ENCODE data around the gene METTL6.

METTL6 gene

GRCh38 chr3:15451216-15452113 is 24.1 kb upstream of the METTL6 start:
- no peak for TF ChIP-seq CTCF (IDR thresholded peaks at IDR 0.05; ENCODE audit: low read length, missing control alignments)
- no peak for DNase-seq (ENCODE audit: low read depth)
- H3K4me3 ChIP-seq (replicated peaks; ENCODE audit: low read depth, low read length) = no peak overlapping the region

GRCh38 chr3:15450438-15451215 is 23.3 kb upstream of the METTL6 start:
- TF ChIP-seq CTCF (IDR thresholded peaks at IDR 0.05; ENCODE audit: low read length, missing control alignments) = no peak
- H3K4me3 ChIP-seq (replicated peaks; ENCODE audit: low read depth, low read length) = no peak overlapping the region
- no peak for DNase-seq (ENCODE audit: low read depth)

- no peak for DNase-seq (ENCODE audit: low read depth)
- no peak overlapping the region for H3K4me3 ChIP-seq (replicated peaks; ENCODE audit: low read depth, low read length)
- no peak for TF ChIP-seq CTCF (IDR thresholded peaks at IDR 0.05; ENCODE audit: low read length, missing control alignments)
Measured at GRCh38 chr3:15449489-15450224, 22.3 kb upstream of the METTL6 start.

GRCh38 chr3:15443826-15444524 is 16.6 kb upstream of the METTL6 start:
- H3K4me3 ChIP-seq (replicated peaks; ENCODE audit: low read depth, low read length) = no peak overlapping the region
- no peak for TF ChIP-seq CTCF (IDR thresholded peaks at IDR 0.05; ENCODE audit: low read length, missing control alignments)
- peak; percentile 61 for DNase-seq (ENCODE audit: low read depth)

GRCh38 chr3:15440891-15441290 is 13.5 kb upstream of the METTL6 start:
- TF ChIP-seq CTCF (IDR thresholded peaks at IDR 0.05; ENCODE audit: low read length, missing control alignments) = no peak
- H3K4me3 ChIP-seq (replicated peaks; ENCODE audit: low read depth, low read length) = no peak overlapping the region
- peak; percentile 85 for DNase-seq (ENCODE audit: low read depth)

GRCh38 chr3:15439476-15439875 is 12.1 kb upstream of the METTL6 start:
- DNase-seq (ENCODE audit: low read depth) = no peak
- no peak for TF ChIP-seq CTCF (IDR thresholded peaks at IDR 0.05; ENCODE audit: low read length, missing control alignments)
- H3K4me3 ChIP-seq (replicated peaks; ENCODE audit: low read depth, low read length) = no peak overlapping the region
